ENCODE results near the gene NHP2. TPM values are rescaled to one million over a fixed set of nuclear protein-coding genes. Genes with fewer than 3 reads are reported as not detected.

NHP2 gene
- total and polyA plus RNA-seq, 4 donors = 64.7 to 199 (median 132) TPM

DNA sequence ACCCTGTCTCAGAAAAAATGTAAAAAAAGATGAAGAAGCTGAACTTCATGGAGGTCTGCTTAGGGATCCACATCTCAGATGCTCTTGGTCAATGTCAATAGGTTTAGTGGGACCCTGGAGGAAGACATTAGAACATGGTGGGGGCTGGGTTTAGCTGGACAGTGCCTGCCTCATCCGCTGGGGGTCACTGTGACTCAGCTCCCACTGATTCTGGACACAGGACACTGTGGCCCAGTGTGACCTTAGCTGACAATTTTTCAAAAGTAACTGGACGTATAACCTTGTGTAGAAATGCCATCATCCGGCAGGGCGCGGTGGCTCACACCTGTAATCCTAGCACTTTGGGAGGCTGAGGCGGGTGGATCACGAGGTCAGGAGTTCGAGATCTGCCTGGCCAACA, 43.3 kb upstream of the NHP2 start:
- Histone ChIP-seq H3K4me3 (no peak overlapping the region), H3K9ac (ENCODE audit: insufficient read depth in 1 of 2, low read length in 2 of 2) (no peak overlapping the region), H3K9me3 (ENCODE audit: control insufficient read depth in 4 of 4, insufficient read depth in 3 of 4, low read length in 3 of 4) (no peaks in the 10 kb centered on the region), H3K4me1 (ENCODE audit: control insufficient read depth in 5 of 5, insufficient read depth in 5 of 5, low read length in 5 of 5) (peaks cover 0 to 2% (median 0%) of the 10 kb centered on the region in 5 donors), H3K27me3 (ENCODE audit: control insufficient read depth in 3 of 3, insufficient read depth in 3 of 3, low read length in 2 of 3) (no peaks in the 10 kb centered on the region), H3K27ac (ENCODE audit: low read depth in 1 of 2, low read length in 1 of 2) (no peak overlapping the region), H3K36me3 (ENCODE audit: control insufficient read depth in 4 of 4, insufficient read depth in 4 of 4, low read length in 4 of 4) (no peaks in the 10 kb centered on the region)
- TF ChIP-seq, protein P1, sequence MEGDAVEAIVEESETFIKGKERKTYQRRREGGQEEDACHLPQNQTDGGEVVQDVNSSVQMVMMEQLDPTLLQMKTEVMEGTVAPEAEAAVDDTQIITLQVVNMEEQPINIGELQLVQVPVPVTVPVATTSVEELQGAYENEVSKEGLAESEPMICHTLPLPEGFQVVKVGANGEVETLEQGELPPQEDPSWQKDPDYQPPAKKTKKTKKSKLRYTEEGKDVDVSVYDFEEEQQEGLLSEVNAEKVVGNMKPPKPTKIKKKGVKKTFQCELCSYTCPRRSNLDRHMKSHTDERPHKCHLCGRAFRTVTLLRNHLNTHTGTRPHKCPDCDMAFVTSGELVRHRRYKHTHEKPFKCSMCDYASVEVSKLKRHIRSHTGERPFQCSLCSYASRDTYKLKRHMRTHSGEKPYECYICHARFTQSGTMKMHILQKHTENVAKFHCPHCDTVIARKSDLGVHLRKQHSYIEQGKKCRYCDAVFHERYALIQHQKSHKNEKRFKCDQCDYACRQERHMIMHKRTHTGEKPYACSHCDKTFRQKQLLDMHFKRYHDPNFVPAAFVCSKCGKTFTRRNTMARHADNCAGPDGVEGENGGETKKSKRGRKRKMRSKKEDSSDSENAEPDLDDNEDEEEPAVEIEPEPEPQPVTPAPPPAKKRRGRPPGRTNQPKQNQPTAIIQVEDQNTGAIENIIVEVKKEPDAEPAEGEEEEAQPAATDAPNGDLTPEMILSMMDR (IDR thresholded peaks at IDR 0.05; ENCODE audit: control extremely low read depth, extremely low read depth) = no peak
- 82 to 89% methylated on average over 8 of the region's 8 CpGs for WGBS, 2 donors
- ATAC-seq (ENCODE audit: insufficient read depth, low FRiP score) (no peak), DNase-seq (no peak)

GRCh38 chr5:178196281-178196812, 42.7 kb upstream of the NHP2 start:
- H3K36me3 ChIP-seq (ENCODE audit: control insufficient read depth in 4 of 4, insufficient read depth in 4 of 4, low read length in 4 of 4) = no peaks in the 10 kb centered on the region
- TF ChIP-seq, protein P1 (IDR thresholded peaks at IDR 0.05; ENCODE audit: control extremely low read depth, extremely low read depth) = no peak

GRCh38 chr5:178194026-178194425, 40.3 kb upstream of the NHP2 start:
- Histone ChIP-seq H3K4me3 (no peak overlapping the region), H3K27me3 (ENCODE audit: control insufficient read depth in 3 of 3, insufficient read depth in 3 of 3, low read length in 2 of 3) (no peaks in the 10 kb centered on the region), H3K9ac (ENCODE audit: insufficient read depth in 1 of 2, low read length in 2 of 2) (no peak overlapping the region), H3K36me3 (ENCODE audit: control insufficient read depth in 4 of 4, insufficient read depth in 4 of 4, low read length in 4 of 4) (no peaks in the 10 kb centered on the region), H3K27ac (ENCODE audit: low read depth in 1 of 2, low read length in 1 of 2) (no peak overlapping the region), H3K4me1 (ENCODE audit: control insufficient read depth in 5 of 5, insufficient read depth in 5 of 5, low read length in 5 of 5) (no peaks in the 10 kb centered on the region), H3K9me3 (ENCODE audit: control insufficient read depth in 4 of 4, insufficient read depth in 3 of 4, low read length in 3 of 4) (no peaks in the 10 kb centered on the region)
- TF ChIP-seq, protein P1 (IDR thresholded peaks at IDR 0.05; ENCODE audit: control extremely low read depth, extremely low read depth) = no peak
- ATAC-seq (ENCODE audit: insufficient read depth, low FRiP score) (no peak), DNase-seq (no peak)
- WGBS, 2 donors = 12 to 25% methylated on average over 7 of the region's 7 CpGs

More at GRCh38 chr5:178196281-178196812, 42.7 kb upstream of the NHP2 start:
- H3K9ac ChIP-seq (ENCODE audit: insufficient read depth in 1 of 2, low read length in 2 of 2) = no peak overlapping the region
- 83 to 88% methylated on average over 7 of the region's 7 CpGs for WGBS, 2 donors
- ATAC-seq (ENCODE audit: insufficient read depth, low FRiP score) (no peak), DNase-seq (no peak)
- no peaks in the 10 kb centered on the region for H3K9me3 ChIP-seq (ENCODE audit: control insufficient read depth in 4 of 4, insufficient read depth in 3 of 4, low read length in 3 of 4)
- H3K27me3 ChIP-seq (ENCODE audit: control insufficient read depth in 3 of 3, insufficient read depth in 3 of 3, low read length in 2 of 3) = no peaks in the 10 kb centered on the region
- H3K27ac ChIP-seq (ENCODE audit: low read depth in 1 of 2, low read length in 1 of 2) = no peak overlapping the region
- H3K4me1 ChIP-seq (ENCODE audit: control insufficient read depth in 5 of 5, insufficient read depth in 5 of 5, low read length in 5 of 5) = no peaks in the 10 kb centered on the region
- no peak overlapping the region for H3K4me3 ChIP-seq

GRCh38 chr5:178193251-178193809, 39.6 kb upstream of the NHP2 start:
- H3K36me3 ChIP-seq (ENCODE audit: control insufficient read depth in 4 of 4, insufficient read depth in 4 of 4, low read length in 4 of 4) = no peaks in the 10 kb centered on the region
- H3K27me3 ChIP-seq (ENCODE audit: control insufficient read depth in 3 of 3, insufficient read depth in 3 of 3, low read length in 2 of 3) = no peaks in the 10 kb centered on the region
- no peaks in the 10 kb centered on the region for H3K4me1 ChIP-seq (ENCODE audit: control insufficient read depth in 5 of 5, insufficient read depth in 5 of 5, low read length in 5 of 5)
- H3K4me3 ChIP-seq = no peak overlapping the region
- TF ChIP-seq, protein P1 (IDR thresholded peaks at IDR 0.05; ENCODE audit: control extremely low read depth, extremely low read depth) = no peak
- WGBS, 2 donors = 57 to 62% methylated on average over 8 of the region's 8 CpGs
- no peak for DNase-seq
- H3K9ac ChIP-seq (ENCODE audit: insufficient read depth in 1 of 2, low read length in 2 of 2) = no peak overlapping the region
- no peak for ATAC-seq (ENCODE audit: insufficient read depth, low FRiP score)
- no peak overlapping the region for H3K27ac ChIP-seq (ENCODE audit: low read depth in 1 of 2, low read length in 1 of 2)
- H3K9me3 ChIP-seq (ENCODE audit: control insufficient read depth in 4 of 4, insufficient read depth in 3 of 4, low read length in 3 of 4) = no peaks in the 10 kb centered on the region
